ENCODE data around the gene VWA1.
"Not testable (repeated sequence)": the region's sequence is repeated elsewhere in the genome, so short reads cannot be mapped to it uniquely, and the experiment has no call there.

The VWA1 gene

DNA sequence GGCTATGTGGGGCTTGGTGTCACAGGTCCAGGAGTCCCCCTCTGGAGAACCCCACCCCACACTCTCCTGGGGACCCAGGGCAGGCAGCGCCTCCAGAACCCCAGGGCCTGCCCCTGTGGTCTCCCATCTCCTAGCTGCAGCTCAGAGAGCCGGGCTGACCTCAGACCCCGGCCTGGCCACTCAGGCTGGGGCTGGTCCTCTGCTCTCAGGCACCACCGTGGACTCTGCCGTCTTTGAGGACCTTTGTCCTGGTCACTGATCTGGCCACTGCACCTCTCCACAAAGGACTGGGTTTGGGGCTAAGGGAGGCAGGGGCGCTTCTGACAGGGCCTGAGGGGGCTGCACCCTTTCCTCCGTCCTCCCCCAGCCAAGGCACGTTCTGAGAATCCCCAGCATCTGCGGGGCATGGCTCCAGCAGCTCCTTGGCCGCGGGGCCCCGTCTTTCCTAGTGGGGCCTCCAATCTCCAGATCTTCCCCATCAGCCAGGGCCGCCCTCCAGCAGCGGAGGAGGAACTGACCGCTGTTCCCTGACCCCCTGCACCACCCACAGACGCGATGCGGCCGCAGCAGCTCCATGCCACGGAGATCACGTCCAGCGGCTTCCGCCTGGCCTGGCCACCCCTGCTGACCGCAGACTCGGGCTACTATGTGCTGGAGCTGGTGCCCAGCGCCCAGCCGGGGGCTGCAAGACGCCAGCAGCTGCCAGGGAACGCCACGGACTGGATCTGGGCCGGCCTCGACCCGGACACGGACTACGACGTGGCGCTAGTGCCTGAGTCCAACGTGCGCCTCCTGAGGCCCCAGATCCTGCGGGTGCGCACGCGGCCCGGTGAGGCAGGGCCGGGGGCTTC is 3.3 kb downstream of the VWA1 start:
- 94 to 97% methylated on average over 42 to 45 of the region's 45 CpGs for WGBS, 2 experiments (ENCODE audit: insufficient coverage in 2 of 2)
- peaks cover 38% of the 10 kb centered on the region for H3K4me1 ChIP-seq (ENCODE audit: control insufficient read depth, insufficient read depth, low read length, poor library complexity, severe bottlenecking)

DNA sequence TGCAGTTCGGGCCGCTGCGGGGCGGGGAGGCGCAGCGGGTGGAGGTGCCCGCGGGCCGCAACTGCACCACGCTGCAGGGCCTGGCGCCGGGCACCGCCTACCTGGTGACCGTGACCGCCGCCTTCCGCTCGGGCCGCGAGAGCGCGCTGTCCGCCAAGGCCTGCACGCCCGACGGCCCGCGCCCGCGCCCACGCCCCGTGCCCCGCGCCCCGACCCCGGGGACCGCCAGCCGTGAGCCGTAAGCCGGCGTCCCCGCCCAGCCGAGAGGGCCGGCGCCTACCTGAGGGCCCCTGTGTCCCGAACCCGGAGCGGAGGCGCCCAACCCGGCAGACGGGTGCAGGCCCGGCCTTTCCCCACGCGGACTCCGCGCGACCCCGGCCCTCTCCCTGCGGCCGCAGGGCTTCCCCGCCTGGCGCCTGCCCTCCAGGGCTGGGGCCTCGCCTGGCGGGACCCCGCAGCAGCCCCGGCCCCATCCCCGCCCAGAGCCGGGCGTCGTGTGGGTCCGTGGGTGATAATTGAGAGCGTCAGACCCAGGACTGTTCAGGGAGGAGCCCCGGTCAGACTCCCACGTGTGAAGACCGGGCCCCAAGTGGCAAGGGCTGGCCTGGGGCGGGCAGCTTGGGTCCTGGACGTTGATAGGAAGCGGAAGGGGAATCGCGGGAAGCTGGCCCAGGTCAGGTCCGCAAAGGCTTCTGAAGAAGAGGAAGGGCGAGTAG is 4.2 kb downstream of the VWA1 start:
- Histone ChIP-seq H3K4me3 (ENCODE audit: extremely low read depth, insufficient read depth, low read length, poor library complexity, severe bottlenecking) (no peak overlapping the region), H3K4me1 (ENCODE audit: control insufficient read depth, insufficient read depth, low read length, poor library complexity, severe bottlenecking) (peaks cover 30% of the 10 kb centered on the region)
- WGBS, 2 experiments (ENCODE audit: insufficient coverage in 2 of 2), result 96 to 97% methylated on average over 62 to 71 of the region's 82 CpGs

More for the DNA sequence above, 3.3 kb downstream of the VWA1 start:
- no peak overlapping the region for H3K27ac ChIP-seq (ENCODE audit: low read depth, low read length, severe bottlenecking)
- peaks cover 9% of the 10 kb centered on the region for H3K36me3 ChIP-seq (ENCODE audit: control insufficient read depth, insufficient read depth, low read length)
- no peak overlapping the region for H3K4me3 ChIP-seq (ENCODE audit: extremely low read depth, insufficient read depth, low read length, poor library complexity, severe bottlenecking)
- no peaks in the 10 kb centered on the region for H3K9me3 ChIP-seq (ENCODE audit: control insufficient read depth, low read length)

DNA sequence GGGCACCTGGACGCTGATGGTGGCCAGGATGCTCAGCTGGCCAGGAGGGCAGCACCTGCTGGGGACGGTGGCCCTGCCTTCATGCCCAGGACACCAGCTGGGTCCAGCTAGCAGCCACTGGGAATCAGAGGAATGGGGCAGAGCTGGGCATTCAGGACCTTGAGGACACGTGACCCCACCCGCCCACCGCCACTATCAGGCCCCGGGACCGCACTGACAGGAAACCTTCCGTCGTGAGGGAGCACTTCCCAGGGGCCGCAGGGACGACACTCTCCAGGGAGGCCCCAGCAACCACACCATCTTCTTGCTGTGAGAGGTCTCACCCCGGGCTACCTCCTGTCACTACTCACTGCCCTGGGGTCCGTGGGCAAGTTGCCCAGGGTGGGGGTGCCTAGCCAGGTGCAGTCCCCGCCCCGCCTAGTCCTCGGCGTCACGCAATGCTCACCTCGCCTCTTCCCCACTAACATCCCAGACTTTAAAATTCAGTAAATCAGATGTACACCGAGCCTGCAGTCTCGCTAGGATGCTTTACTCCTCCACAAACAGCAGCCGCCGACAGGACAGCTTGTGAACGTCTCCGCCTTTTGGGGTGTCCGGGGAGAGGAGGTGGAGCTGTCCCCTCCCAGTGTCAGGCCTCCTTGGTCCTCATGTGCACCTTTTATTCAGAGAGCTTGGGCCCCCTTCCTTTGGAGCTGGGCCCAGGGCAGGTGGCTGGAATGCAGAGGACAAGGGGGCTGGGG is 4.9 kb downstream of the VWA1 start:
- no peaks in the 10 kb centered on the region for H3K9me3 ChIP-seq (ENCODE audit: control insufficient read depth, low read length)
- 92 to 99% methylated on average over 18 to 22 of the region's 26 CpGs for WGBS, 2 experiments (ENCODE audit: insufficient coverage in 2 of 2)
- H3K4me3 ChIP-seq (ENCODE audit: extremely low read depth, insufficient read depth, low read length, poor library complexity, severe bottlenecking), result no peak overlapping the region
- H3K4me1 ChIP-seq (ENCODE audit: control insufficient read depth, insufficient read depth, low read length, poor library complexity, severe bottlenecking), result peaks cover 24% of the 10 kb centered on the region
- H3K27ac ChIP-seq (ENCODE audit: low read depth, low read length, severe bottlenecking), result no peak overlapping the region
- peaks cover 9% of the 10 kb centered on the region for H3K36me3 ChIP-seq (ENCODE audit: control insufficient read depth, insufficient read depth, low read length)

More for the DNA sequence above, 4.2 kb downstream of the VWA1 start:
- Histone ChIP-seq H3K36me3 (ENCODE audit: control insufficient read depth, insufficient read depth, low read length) (peaks cover 9% of the 10 kb centered on the region), H3K9me3 (ENCODE audit: control insufficient read depth, low read length) (no peaks in the 10 kb centered on the region), H3K27ac (ENCODE audit: low read depth, low read length, severe bottlenecking) (no peak overlapping the region)

DNA sequence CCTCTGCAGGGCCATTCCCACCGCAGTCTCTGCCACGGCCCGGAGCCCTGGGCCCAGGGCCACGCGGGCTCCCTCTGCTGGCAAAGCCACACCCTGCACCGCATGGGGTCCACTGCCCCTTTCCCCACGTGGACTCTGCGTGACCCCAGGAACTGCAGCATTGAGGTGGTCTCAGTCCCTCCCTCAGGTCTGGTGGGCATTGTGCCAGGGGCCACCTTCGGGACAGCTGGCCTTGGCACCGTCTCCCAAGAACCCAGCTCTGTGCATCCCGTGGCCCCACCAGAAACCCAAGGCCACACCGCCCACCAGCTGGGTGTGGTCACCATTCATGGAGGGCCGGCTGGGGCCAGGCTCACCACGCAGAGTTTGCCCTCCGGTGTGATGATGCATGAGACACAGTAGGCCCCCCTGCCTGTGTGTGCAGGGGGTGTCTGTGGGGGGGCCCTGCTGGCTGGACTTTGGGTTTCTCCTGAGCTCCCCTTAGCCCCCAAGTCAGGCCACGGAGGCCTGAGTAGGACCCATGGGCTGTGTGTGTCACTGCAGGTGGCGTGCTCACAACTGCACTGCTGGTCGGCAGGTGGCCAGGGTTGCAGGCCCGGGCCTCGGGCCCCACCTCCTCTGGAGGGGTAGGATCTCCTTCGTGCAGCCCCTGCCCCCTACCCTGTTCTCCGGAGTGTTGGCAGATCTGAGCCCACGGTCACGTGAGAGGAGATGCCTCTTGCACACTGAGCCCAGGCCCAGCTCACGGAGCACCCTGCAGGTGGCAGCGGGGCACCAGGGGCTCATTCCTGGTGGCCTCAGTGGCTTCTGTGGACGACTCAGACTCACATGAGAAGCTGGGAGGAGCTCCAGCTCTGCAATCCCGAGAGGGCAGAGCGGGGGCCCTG is 5.8 kb downstream of the VWA1 start:
- Histone ChIP-seq H3K4me1 (ENCODE audit: control insufficient read depth, insufficient read depth, low read length, poor library complexity, severe bottlenecking) (peaks cover 22% of the 10 kb centered on the region), H3K27ac (ENCODE audit: low read depth, low read length, severe bottlenecking) (no peak overlapping the region), H3K4me3 (ENCODE audit: extremely low read depth, insufficient read depth, low read length, poor library complexity, severe bottlenecking) (no peak overlapping the region), H3K36me3 (ENCODE audit: control insufficient read depth, insufficient read depth, low read length) (peaks cover 9% of the 10 kb centered on the region), H3K9me3 (ENCODE audit: control insufficient read depth, low read length) (no peaks in the 10 kb centered on the region)
- WGBS, 2 experiments (ENCODE audit: insufficient coverage in 2 of 2), result 82 to 86% methylated on average over 24 to 26 of the region's 29 CpGs

DNA sequence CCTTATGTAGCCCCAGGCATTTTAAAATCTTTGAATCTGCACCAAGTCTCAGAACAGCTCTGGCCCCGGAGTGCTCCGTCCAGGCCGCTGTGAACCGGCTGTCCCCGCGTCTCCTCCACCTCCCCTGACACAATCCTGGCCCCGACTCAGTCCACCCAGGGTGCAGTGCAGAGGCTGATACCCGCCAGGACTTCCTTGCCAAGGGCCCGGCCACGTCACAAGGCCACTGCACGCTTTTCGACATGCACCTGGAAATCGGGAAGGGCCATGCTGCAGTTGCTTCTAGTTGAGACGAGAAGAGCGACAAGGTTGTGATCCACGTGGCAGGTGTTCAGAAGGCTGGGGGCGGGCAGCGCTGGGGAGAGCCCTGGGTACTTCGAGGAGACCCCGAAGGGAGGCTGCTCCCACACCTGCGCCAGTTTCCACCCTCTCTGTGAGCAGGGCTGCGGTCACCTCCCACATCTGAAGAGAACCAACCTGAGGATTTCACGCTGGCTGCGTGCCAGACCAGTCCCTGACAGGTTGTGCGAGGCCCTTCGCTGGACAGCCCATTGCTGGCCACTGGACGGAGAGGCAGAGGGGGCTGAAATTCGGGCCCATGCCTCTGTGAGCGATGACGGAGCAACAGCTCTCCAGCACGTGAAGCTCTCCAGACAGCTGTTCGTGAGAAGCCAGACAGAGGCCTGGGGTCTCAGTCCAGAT is 6.7 kb downstream of the VWA1 start:
- no peak overlapping the region for H3K27ac ChIP-seq (ENCODE audit: low read depth, low read length, severe bottlenecking)
- H3K9me3 ChIP-seq (ENCODE audit: control insufficient read depth, low read length), result no peaks in the 10 kb centered on the region
- WGBS, 2 experiments (ENCODE audit: insufficient coverage in 2 of 2), result 96 to 97% methylated on average over 31 to 32 of the region's 32 CpGs
- H3K4me1 ChIP-seq (ENCODE audit: control insufficient read depth, insufficient read depth, low read length, poor library complexity, severe bottlenecking), result peaks cover 12% of the 10 kb centered on the region
- no peak overlapping the region for H3K4me3 ChIP-seq (ENCODE audit: extremely low read depth, insufficient read depth, low read length, poor library complexity, severe bottlenecking)
- H3K36me3 ChIP-seq (ENCODE audit: control insufficient read depth, insufficient read depth, low read length), result peaks cover 9% of the 10 kb centered on the region

DNA sequence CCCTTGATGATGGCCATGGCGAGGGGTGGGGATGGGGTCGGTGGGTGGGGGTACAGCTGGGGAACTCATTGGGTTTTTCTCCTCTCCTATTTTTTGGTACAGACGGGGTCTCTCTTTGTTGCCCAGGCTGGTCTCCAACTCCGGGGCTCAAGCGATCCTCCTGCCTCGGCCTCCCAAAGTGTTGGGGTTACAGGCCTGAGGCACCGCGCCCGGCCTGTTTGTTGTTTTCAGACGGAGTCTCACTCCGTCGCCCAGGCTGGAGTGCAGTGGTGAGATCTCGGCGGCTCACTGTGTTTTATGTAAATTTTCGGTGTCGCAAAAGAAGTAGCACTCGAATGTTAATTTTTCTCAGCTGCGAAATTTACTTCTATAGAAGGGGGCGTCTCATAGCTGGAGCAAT is 11.1 kb downstream of the VWA1 start:
- WGBS, 2 experiments (ENCODE audit: insufficient coverage in 2 of 2), result 91 to 98% methylated on average over 7 of the region's 19 CpGs
- not testable (repeated sequence) for H3K9me3 ChIP-seq (ENCODE audit: control insufficient read depth, low read length); H3K4me1 ChIP-seq (ENCODE audit: control insufficient read depth, insufficient read depth, low read length, poor library complexity, severe bottlenecking)

DNA sequence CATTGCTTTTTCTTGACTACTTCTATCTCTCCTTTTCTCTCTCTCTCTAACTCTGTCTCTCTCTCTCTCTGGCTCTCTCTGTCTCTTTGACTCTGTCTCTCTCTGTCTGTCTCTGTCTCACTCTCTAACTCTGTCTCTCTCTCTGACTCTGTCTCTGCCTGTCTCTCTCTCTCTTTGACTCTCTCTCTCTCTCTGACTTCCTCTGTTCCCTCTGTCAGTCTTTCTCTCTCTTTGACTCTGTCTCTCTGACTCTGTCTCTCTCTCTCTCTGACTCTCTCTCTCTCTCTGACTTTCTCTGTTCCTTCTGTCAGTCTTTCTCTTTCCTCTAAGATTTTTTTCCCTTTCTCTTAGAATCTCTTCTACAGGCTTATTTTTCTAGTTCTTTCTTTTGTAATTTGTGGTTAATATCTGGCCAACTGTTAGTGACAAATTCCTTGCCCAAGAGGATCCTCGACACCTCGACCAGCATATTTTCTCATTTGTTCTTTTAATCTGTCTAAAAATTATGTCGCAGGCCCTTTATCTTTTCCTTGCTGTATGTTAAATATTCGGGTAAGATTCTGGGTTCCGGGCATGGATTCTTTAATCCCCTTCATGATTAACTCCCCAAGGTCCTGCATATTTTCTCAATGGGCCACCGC is 13.7 kb downstream of the VWA1 start, which contains the start of gene ATAD3C:
Gene ATAD3C (plus strand): TSS at position 591 of the 641 bp plus-strand sequence. CDS start 995 bp downstream, outside the sequence.
- Histone ChIP-seq H3K36me3 (ENCODE audit: control insufficient read depth, insufficient read depth, low read length) (no peaks in the 10 kb centered on the region), H3K27ac (ENCODE audit: low read depth, low read length, severe bottlenecking) (no peak within 1 kb of the TSS), H3K9me3 (ENCODE audit: control insufficient read depth, low read length) (no peaks in the 10 kb centered on the region), H3K4me3 (ENCODE audit: extremely low read depth, insufficient read depth, low read length, poor library complexity, severe bottlenecking) (no peak within 1 kb of the TSS), H3K4me1 (ENCODE audit: control insufficient read depth, insufficient read depth, low read length, poor library complexity, severe bottlenecking) (no peaks in the 10 kb centered on the region)
- 100% methylated on average over 1 of the region's 6 CpGs; no CpG with 5 or more reads in 1 of the 2 experiments for WGBS, 2 experiments (ENCODE audit: insufficient coverage in 2 of 2)

More for the DNA sequence above, 11.1 kb downstream of the VWA1 start:
- H3K36me3 ChIP-seq (ENCODE audit: control insufficient read depth, insufficient read depth, low read length); H3K4me3 ChIP-seq (ENCODE audit: extremely low read depth, insufficient read depth, low read length, poor library complexity, severe bottlenecking); H3K27ac ChIP-seq (ENCODE audit: low read depth, low read length, severe bottlenecking): not testable (repeated sequence)

DNA sequence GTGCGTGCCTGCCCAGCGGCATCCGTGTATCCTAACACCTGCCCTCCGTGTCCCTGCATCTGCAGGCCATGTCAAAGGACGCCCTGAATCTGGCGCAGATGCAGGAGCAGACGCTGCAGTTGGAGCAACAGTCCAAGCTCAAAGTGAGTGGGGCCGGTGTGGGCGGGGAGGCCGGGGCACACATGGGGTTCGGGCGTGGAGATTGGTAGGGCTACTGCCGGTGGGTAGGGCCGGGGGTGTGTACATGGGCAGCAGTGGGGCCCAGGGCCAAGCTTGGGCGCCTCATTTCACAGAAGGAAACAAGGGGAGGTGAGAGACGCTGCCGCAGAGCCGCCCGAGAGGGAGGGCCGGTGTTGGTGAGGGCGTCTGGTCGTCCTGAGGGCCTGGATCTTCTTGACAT is 15.1 kb downstream of the VWA1 start:
- WGBS, 2 experiments (ENCODE audit: insufficient coverage in 2 of 2), result 95 to 96% methylated on average over 10 to 16 of the region's 22 CpGs
- not testable (repeated sequence) for H3K27ac ChIP-seq (ENCODE audit: low read depth, low read length, severe bottlenecking); H3K9me3 ChIP-seq (ENCODE audit: control insufficient read depth, low read length); H3K36me3 ChIP-seq (ENCODE audit: control insufficient read depth, insufficient read depth, low read length); H3K4me3 ChIP-seq (ENCODE audit: extremely low read depth, insufficient read depth, low read length, poor library complexity, severe bottlenecking); H3K4me1 ChIP-seq (ENCODE audit: control insufficient read depth, insufficient read depth, low read length, poor library complexity, severe bottlenecking)

DNA sequence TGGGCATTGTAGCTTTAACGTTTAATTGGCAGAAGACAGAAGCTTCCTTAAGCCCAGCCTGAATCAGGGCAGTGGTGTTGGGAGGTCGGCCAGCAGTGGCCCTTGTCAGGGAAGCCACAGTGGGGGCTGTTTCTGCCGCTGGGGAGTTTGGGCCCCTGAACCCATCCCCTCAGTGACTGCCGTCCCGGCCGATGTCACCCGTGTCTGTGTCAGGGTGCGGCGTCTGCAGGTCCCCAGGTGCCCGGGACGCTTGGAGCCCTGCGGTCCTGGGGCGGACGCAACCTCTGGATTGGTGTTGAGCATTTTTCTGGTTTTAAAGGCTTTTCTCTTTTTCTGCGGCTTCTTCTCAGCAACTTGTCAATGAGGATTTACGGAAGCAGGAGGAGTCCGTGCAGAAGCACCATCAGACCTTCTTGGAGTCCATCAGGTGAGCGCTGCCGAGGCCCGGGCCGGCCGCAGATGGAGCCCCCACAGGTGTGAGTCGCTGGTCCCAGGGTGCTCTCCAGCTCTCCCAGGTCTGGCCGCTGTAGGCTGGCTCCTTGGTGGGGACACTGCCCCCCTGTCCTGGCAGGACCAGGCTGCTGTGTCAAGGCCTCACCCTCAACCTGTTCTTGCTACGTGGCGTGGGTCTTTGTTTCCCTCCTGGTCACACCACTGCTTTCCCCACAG is 16.3 kb downstream of the VWA1 start:
- Histone ChIP-seq H3K36me3 (ENCODE audit: control insufficient read depth, insufficient read depth, low read length) (no peaks in the 10 kb centered on the region), H3K9me3 (ENCODE audit: control insufficient read depth, low read length) (no peaks in the 10 kb centered on the region), H3K4me3 (ENCODE audit: extremely low read depth, insufficient read depth, low read length, poor library complexity, severe bottlenecking) (no peak overlapping the region), H3K4me1 (ENCODE audit: control insufficient read depth, insufficient read depth, low read length, poor library complexity, severe bottlenecking) (no peaks in the 10 kb centered on the region), H3K27ac (ENCODE audit: low read depth, low read length, severe bottlenecking) (no peak overlapping the region)
- whole genome bisulfite sequencing, 2 experiments (ENCODE audit: insufficient coverage in 2 of 2), result 93 to 94% methylated on average over 22 to 26 of the region's 26 CpGs

Data from mesodermal cell (in vitro differentiated cells).